ENCODE data around the gene DCHS1. TPM values are rescaled to one million over a fixed set of nuclear protein-coding genes. Genes with fewer than 3 reads are reported as not detected.

Gene DCHS1
- total RNA-seq, 1 experiment from 2014 or later: 14.2 TPM

- DNase-seq (ENCODE audit: low spot score) (no peak), ATAC-seq (no peak)
- Mint-ChIP-seq H3K4me1 (no peaks in the 10 kb centered on the region), H3K27me3 (ENCODE audit: low read depth) (peaks cover 4% of the 10 kb centered on the region), H3K36me3 (no peaks in the 10 kb centered on the region), H3K27ac (no peak overlapping the region), H3K9me3 (no peaks in the 10 kb centered on the region), H3K4me3 (no peak overlapping the region)
- POLR2A ChIA-PET: interaction anchor here (0.8 kb wide), 2 partner anchors 12 to 17 kb away, joined by 3 read pairs; partner anchors contain the start of gene TAF10
- CTCF ChIA-PET: interaction anchor here (0.7 to 1.0 kb wide), 2 partner anchors 60 to 82 kb away, joined by 3 read pairs; partner anchors contain the start of gene MRPL17
- TF ChIP-seq RELA (CRISPR knock-in tag; IDR thresholded peaks at IDR 0.05; ENCODE audit: borderline replicate concordance) (no peak), ZNF138 (CRISPR knock-in tag; conservative IDR thresholded peaks at IDR 0.05) (no peak), E2F1 (CRISPR knock-in tag; IDR thresholded peaks at IDR 0.05) (no peak), MXD4 (CRISPR knock-in tag; IDR thresholded peaks at IDR 0.05; ENCODE audit: borderline replicate concordance) (no peak), SP1 (CRISPR knock-in tag; conservative IDR thresholded peaks at IDR 0.05) (no peak), ZNF532 (CRISPR knock-in tag; IDR thresholded peaks at IDR 0.05; ENCODE audit: borderline replicate concordance) (no peak), IRF2 (CRISPR knock-in tag; IDR thresholded peaks at IDR 0.05; ENCODE audit: borderline replicate concordance, low read depth) (no peak), ZNF281 (CRISPR knock-in tag; IDR thresholded peaks at IDR 0.05) (no peak), SMAD3 (CRISPR knock-in tag; IDR thresholded peaks at IDR 0.05; ENCODE audit: borderline replicate concordance) (no peak), CBFB (CRISPR knock-in tag; IDR thresholded peaks at IDR 0.05; ENCODE audit: low read depth) (no peak), ZNF425 (CRISPR knock-in tag; conservative IDR thresholded peaks at IDR 0.05) (no peak), SOX15 (CRISPR knock-in tag; IDR thresholded peaks at IDR 0.05) (no peak), ZSCAN18 (CRISPR knock-in tag; IDR thresholded peaks at IDR 0.05) (no peak), ARID4B (CRISPR knock-in tag; IDR thresholded peaks at IDR 0.05; ENCODE audit: borderline replicate concordance) (no peak), ZNF512 (CRISPR knock-in tag; IDR thresholded peaks at IDR 0.05; ENCODE audit: borderline replicate concordance) (no peak), ZMAT4 (CRISPR knock-in tag; IDR thresholded peaks at IDR 0.05) (no peak)
Measured at GRCh38 chr11:6623391-6624363, 31.9 kb downstream of the DCHS1 start.
